ENCODE measurements around the gene MACROD1. TPM values are rescaled to one million over a fixed set of nuclear protein-coding genes. Genes with fewer than 3 reads are reported as not detected.

The MACROD1 gene
- total and polyA plus RNA-seq, 10 of the 15 experiments (the other 5 are each of a cell fraction or from before 2014, with no cell fraction given) = 1.2 to 22.7 (median 11.3) TPM; not detected in 1

GRCh38 chr11:64121663-64122410, 44.1 kb downstream of the MACROD1 start (continued):
- TF ChIP-seq, protein P1, sequence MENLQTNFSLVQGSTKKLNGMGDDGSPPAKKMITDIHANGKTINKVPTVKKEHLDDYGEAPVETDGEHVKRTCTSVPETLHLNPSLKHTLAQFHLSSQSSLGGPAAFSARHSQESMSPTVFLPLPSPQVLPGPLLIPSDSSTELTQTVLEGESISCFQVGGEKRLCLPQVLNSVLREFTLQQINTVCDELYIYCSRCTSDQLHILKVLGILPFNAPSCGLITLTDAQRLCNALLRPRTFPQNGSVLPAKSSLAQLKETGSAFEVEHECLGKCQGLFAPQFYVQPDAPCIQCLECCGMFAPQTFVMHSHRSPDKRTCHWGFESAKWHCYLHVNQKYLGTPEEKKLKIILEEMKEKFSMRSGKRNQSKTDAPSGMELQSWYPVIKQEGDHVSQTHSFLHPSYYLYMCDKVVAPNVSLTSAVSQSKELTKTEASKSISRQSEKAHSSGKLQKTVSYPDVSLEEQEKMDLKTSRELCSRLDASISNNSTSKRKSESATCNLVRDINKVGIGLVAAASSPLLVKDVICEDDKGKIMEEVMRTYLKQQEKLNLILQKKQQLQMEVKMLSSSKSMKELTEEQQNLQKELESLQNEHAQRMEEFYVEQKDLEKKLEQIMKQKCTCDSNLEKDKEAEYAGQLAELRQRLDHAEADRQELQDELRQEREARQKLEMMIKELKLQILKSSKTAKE (IDR thresholded peaks at IDR 0.05; ENCODE audit: low read depth, poor library complexity, severe bottlenecking) = no peak
- TF ChIP-seq SPI1 (IDR thresholded peaks at IDR 0.05; ENCODE audit: borderline replicate concordance, insufficient read depth, low read depth, low read length) (no peak), SMC3 (IDR thresholded peaks at IDR 0.05; ENCODE audit: borderline replicate concordance, low read length) (no peak), NR2F1 (conservative IDR thresholded peaks at IDR 0.05) (no peak), HDAC2 (IDR thresholded peaks at IDR 0.05) (no peak), EED (IDR thresholded peaks at IDR 0.05; ENCODE audit: low read depth) (no peak), ZNF384 (IDR thresholded peaks at IDR 0.05; ENCODE audit: borderline replicate concordance, low read depth, low read length) (no peak), STAT3 (IDR thresholded peaks at IDR 0.05; ENCODE audit: low read depth, low read length) (no peak), NKRF (conservative IDR thresholded peaks at IDR 0.05) (no peak), RB1 (IDR thresholded peaks at IDR 0.05; ENCODE audit: borderline replicate concordance) (no peak), RFX5 (IDR thresholded peaks at IDR 0.05; ENCODE audit: low read depth, low read length) (no peak), NR2C2 (IDR thresholded peaks at IDR 0.05; ENCODE audit: borderline replicate concordance, control insufficient read depth, insufficient read length, low read depth) (no peak)
- TF ChIP-seq, protein P2, sequence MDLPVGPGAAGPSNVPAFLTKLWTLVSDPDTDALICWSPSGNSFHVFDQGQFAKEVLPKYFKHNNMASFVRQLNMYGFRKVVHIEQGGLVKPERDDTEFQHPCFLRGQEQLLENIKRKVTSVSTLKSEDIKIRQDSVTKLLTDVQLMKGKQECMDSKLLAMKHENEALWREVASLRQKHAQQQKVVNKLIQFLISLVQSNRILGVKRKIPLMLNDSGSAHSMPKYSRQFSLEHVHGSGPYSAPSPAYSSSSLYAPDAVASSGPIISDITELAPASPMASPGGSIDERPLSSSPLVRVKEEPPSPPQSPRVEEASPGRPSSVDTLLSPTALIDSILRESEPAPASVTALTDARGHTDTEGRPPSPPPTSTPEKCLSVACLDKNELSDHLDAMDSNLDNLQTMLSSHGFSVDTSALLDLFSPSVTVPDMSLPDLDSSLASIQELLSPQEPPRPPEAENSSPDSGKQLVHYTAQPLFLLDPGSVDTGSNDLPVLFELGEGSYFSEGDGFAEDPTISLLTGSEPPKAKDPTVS (IDR thresholded peaks at IDR 0.05; ENCODE audit: low read depth, low read length) = no peak

Data from GM12878 (cell line).